G401.6 (cell line): ENCODE results near the gene KCNIP4.

Experiments
- FAIRE-seq: peaks from 2 replicates; lab custom pipeline; 2012; peaks lifted over from hg19 to GRCh38; lab: Jason Lieb, UNC

The KCNIP4 gene

GRCh38 chr4:20926529-20926928, 1022.0 kb downstream of the KCNIP4 start:
- FAIRE-seq = no peak

- FAIRE-seq = no peak
These were observed 1023.4 kb downstream of the KCNIP4 start for GRCh38 chr4:20925176-20925575.

GRCh38 chr4:20922962-20923361, 1025.6 kb downstream of the KCNIP4 start:
- FAIRE-seq = no peak

- no peak for FAIRE-seq
These were observed 1032.5 kb downstream of the KCNIP4 start for GRCh38 chr4:20916106-20916505.

GRCh38 chr4:20904966-20905365, 1043.6 kb downstream of the KCNIP4 start:
- FAIRE-seq = no peak

GRCh38 chr4:20901851-20902250, 1046.7 kb downstream of the KCNIP4 start:
- no peak for FAIRE-seq

GRCh38 chr4:20899591-20899990, 1049.0 kb downstream of the KCNIP4 start:
- no peak for FAIRE-seq

- no peak for FAIRE-seq
These were observed 1052.6 kb downstream of the KCNIP4 start for GRCh38 chr4:20895988-20896387.

- no peak for FAIRE-seq
These were observed 1053.4 kb downstream of the KCNIP4 start for GRCh38 chr4:20895208-20895607.

- no peak for FAIRE-seq
These were observed 1057.8 kb downstream of the KCNIP4 start for GRCh38 chr4:20890761-20891160.

GRCh38 chr4:20889901-20890300, 1058.7 kb downstream of the KCNIP4 start:
- no peak for FAIRE-seq

GRCh38 chr4:20883677-20884076, 1064.9 kb downstream of the KCNIP4 start:
- no peak for FAIRE-seq

GRCh38 chr4:20883231-20883630, 1065.3 kb downstream of the KCNIP4 start:
- FAIRE-seq = no peak

- no peak for FAIRE-seq
These were observed 1066.1 kb downstream of the KCNIP4 start for GRCh38 chr4:20882500-20882899.

GRCh38 chr4:20881658-20882057, 1066.9 kb downstream of the KCNIP4 start:
- FAIRE-seq = no peak

- no peak for FAIRE-seq
These were observed 1069.8 kb downstream of the KCNIP4 start for GRCh38 chr4:20878806-20879205.

GRCh38 chr4:20870436-20870835, 1078.1 kb downstream of the KCNIP4 start:
- FAIRE-seq = no peak

- FAIRE-seq = no peak
These were observed 1080.5 kb downstream of the KCNIP4 start for GRCh38 chr4:20868108-20868507.

GRCh38 chr4:20860878-20861277, 1087.7 kb downstream of the KCNIP4 start:
- FAIRE-seq = no peak

- no peak for FAIRE-seq
These were observed 1089.3 kb downstream of the KCNIP4 start for GRCh38 chr4:20859097-20859781.

GRCh38 chr4:20857081-20857480, 1091.5 kb downstream of the KCNIP4 start:
- no peak for FAIRE-seq

GRCh38 chr4:20847124-20847747, 1101.3 kb downstream of the KCNIP4 start:
- no peak for FAIRE-seq

- no peak for FAIRE-seq
These were observed 1104.3 kb downstream of the KCNIP4 start for GRCh38 chr4:20844311-20844710.

GRCh38 chr4:20840648-20841190, 1107.9 kb downstream of the KCNIP4 start:
- no peak for FAIRE-seq
